Endothelial cell of umbilical vein (primary cell): ENCODE measurements around the gene ATOSA. TPM values are rescaled to one million over a fixed set of nuclear protein-coding genes. Genes with fewer than 3 reads are reported as not detected.
A peak's percentile ranks its signal among the peaks of the same experiment; 100 is the strongest.

Experiments
- BruUV-seq: library from RNA; stranded (reverse); fragments of 400-500 nt; replicated peaks from 2 replicates; lab custom pipeline; 2021; lab: Mats Ljungman, UMichigan
- CTCF ChIA-PET: fragments of 300-600, 350-600 bp; sonication (Branson Sonifier 250); formaldehyde crosslinking; loops from one replicate; lab custom pipeline; 2021; ENCODE audit warnings: antibody characterized with exemption, inconsistent platforms; lab: Charles Lee
- POLR2A ChIA-PET: fragments of 300-600, 350-600 bp; sonication (Branson Sonifier 250); formaldehyde crosslinking; loops from one replicate; lab custom pipeline; 2021; ENCODE audit warnings: antibody characterized with exemption, inconsistent platforms; lab: Charles Lee
- DNase-seq: peaks from one replicate; pipeline ENCODE4 v3.0.0-alpha.2; 2011; ENCODE audit warnings: low read depth, low spot score
- FAIRE-seq: peaks from 2 replicates; lab custom pipeline; 2011; peaks lifted over from hg19 to GRCh38; lab: Jason Lieb, UNC
- H2AFZ ChIP-seq: 2 replicates; pipeline ENCODE4 v1.6.0; 2012; ENCODE audit warnings: low read depth, low read length, control low read depth, inconsistent platforms
- H3K27ac ChIP-seq: 2 replicates; pipeline ENCODE4 v1.5.1; 2011; ENCODE audit warnings: low read depth, mild to moderate bottlenecking, control low read depth, low read length, moderate library complexity; ENCODE audit not compliant: insufficient read depth
- H3K27me3 ChIP-seq, 2 experiments: 2 replicates each; pipeline versions ENCODE4 v1.6.0 to v1.6.1; 2011; ENCODE audit warnings: low read length in 2 of 2, mixed read lengths in 1 of 2; ENCODE audit not compliant: control insufficient read depth in 2 of 2, insufficient read depth in 2 of 2
- H3K36me3 ChIP-seq, 2 experiments: 2 replicates in 1 of 2; 3 replicates in 1 of 2; pipeline ENCODE4 v1.5.1; 2011; ENCODE audit warnings: low read length in 2 of 2, mild to moderate bottlenecking in 1 of 2, moderate library complexity in 1 of 2; ENCODE audit not compliant: control insufficient read depth in 2 of 2, insufficient read depth in 2 of 2; ENCODE audit errors: extremely low read depth in 1 of 2
- H3K4me1 ChIP-seq: 3 replicates; pipeline ENCODE4 v1.5.1; 2011; ENCODE audit warnings: mild to moderate bottlenecking, low read length; ENCODE audit not compliant: control insufficient read depth, insufficient read depth; ENCODE audit errors: extremely low read depth
- H3K4me2 ChIP-seq: 2 replicates; pipeline ENCODE4 v1.6.1; 2011; ENCODE audit warnings: low read length, control low read depth, mixed read lengths; ENCODE audit not compliant: insufficient read depth
- H3K4me3 ChIP-seq, 3 experiments: fragments of 200-600 bp in 1 of 3; sonication (generic), shearing (Covaris generic) in 1 of 3; replicated peaks in 1 of 3; 2 replicates each; pipeline ENCODE4 v1.5.1; 2011 to 2016; ENCODE audit warnings: control low read depth in 3 of 3, low read length in 3 of 3, mild to moderate bottlenecking in 2 of 3, inconsistent platforms in 1 of 3, low read depth in 1 of 3, moderate library complexity in 1 of 3; ENCODE audit not compliant: insufficient read depth in 1 of 3
- H3K79me2 ChIP-seq: 2 replicates; pipeline ENCODE4 v1.6.0; 2012; ENCODE audit warnings: low read length, inconsistent platforms; ENCODE audit not compliant: control insufficient read depth, insufficient read depth
- H3K9ac ChIP-seq: replicated peaks from 2 replicates; pipeline ENCODE3; 2011; ENCODE audit warnings: low read length, control low read depth; ENCODE audit not compliant: insufficient read depth; ENCODE audit errors: extremely low read depth
- H3K9me1 ChIP-seq: replicated peaks from 3 replicates; pipeline ENCODE4 v1.6.0; 2011; ENCODE audit warnings: mild to moderate bottlenecking, low read length; ENCODE audit not compliant: control insufficient read depth, insufficient read depth; ENCODE audit errors: extremely low read depth
- H3K9me3 ChIP-seq: replicated peaks from 2 replicates; pipeline ENCODE4 v1.5.1; 2012; ENCODE audit warnings: low read length, inconsistent platforms; ENCODE audit not compliant: control insufficient read depth, insufficient read depth
- H4K20me1 ChIP-seq: replicated peaks from 2 replicates; pipeline ENCODE3; 2011; ENCODE audit warnings: mild to moderate bottlenecking, low read length; ENCODE audit not compliant: control insufficient read depth, insufficient read depth; ENCODE audit errors: extremely low read depth
- CTCF ChIP-seq, 2 donors: IDR thresholded peaks; 1 replicate in 1 of 2; 2 replicates in 1 of 2; pipeline ENCODE4 v1.5.1; 2011; ENCODE audit warnings: low read length in 2 of 2, mild to moderate bottlenecking in 2 of 2, moderate library complexity in 2 of 2, control low read depth in 1 of 2, inconsistent platforms in 1 of 2, low read depth in 1 of 2; ENCODE audit not compliant: insufficient read depth in 1 of 2; ENCODE audit errors: extremely low read depth in 1 of 2
- EZH2 ChIP-seq: IDR thresholded peaks from 2 replicates; pipeline ENCODE4 v1.6.1; 2012; ENCODE audit warnings: borderline replicate concordance, low read depth, mild to moderate bottlenecking, moderate library complexity, low read length, inconsistent platforms; ENCODE audit not compliant: severe bottlenecking
- FOS ChIP-seq: IDR thresholded peaks from 2 replicates; pipeline ENCODE4 v1.6.1; 2011; ENCODE audit warnings: mild to moderate bottlenecking, low read length, moderate library complexity, borderline replicate concordance; ENCODE audit not compliant: insufficient read depth
- GATA2 ChIP-seq: IDR thresholded peaks from 2 replicates; pipeline ENCODE4 v1.7.0; 2011; ENCODE audit warnings: low read depth, mild to moderate bottlenecking, moderate library complexity, mixed read lengths, low read length; ENCODE audit not compliant: insufficient read length, insufficient read depth
- JUN ChIP-seq: IDR thresholded peaks from 2 replicates; pipeline ENCODE4 v1.6.1; 2011; ENCODE audit warnings: borderline replicate concordance, low read depth; ENCODE audit not compliant: insufficient read length, insufficient read depth
- MAX ChIP-seq: IDR thresholded peaks from 2 replicates; pipeline ENCODE4 v1.6.1; 2011; ENCODE audit not compliant: insufficient read depth, insufficient read length
- MYC ChIP-seq: IDR thresholded peaks from one replicate; pipeline ENCODE4 v1.6.1; 2011; ENCODE audit warnings: mild to moderate bottlenecking, low read depth, low read length
- POLR2A ChIP-seq: IDR thresholded peaks from 2 replicates; pipeline ENCODE4 v1.6.1; 2012; ENCODE audit warnings: low read depth, mild to moderate bottlenecking, control low read depth, low read length
- POLR2AphosphoS5 ChIP-seq: IDR thresholded peaks from 2 replicates; pipeline ENCODE4 v1.6.1; 2012; ENCODE audit warnings: low read depth, mild to moderate bottlenecking, control low read depth, low read length, moderate library complexity; ENCODE audit not compliant: insufficient read depth
- dilution Hi-C: fragments of 300-500 bp; cut with MboI; formaldehyde crosslinking; loops from one replicate; pipeline ENCODE4 v1.15.0; 2019; ENCODE audit warnings: low sequenced_read_pairs; ENCODE audit not compliant: extremely low pct_ligation_motif_present
- intact Hi-C: fragments of 100-400 bp; cut with micrococcal nuclease; formaldehyde crosslinking; loops from one replicate; pipeline ENCODE4 v1.10.0; 2022
- polyA plus RNA-seq, 4 experiments: library from polyadenylated mRNA; depleted of rRNA in 3 of 4; stranded (reverse) in 3 of 4; unstranded in 1 of 4; fragments of >200 nt; gene quantifications; 2 replicates each; pipeline versions ENCODE4 v1.2.1 to v1.2.3, GENCODE V29; 2011 to 2012; ENCODE audit warnings: missing spikeins in 1 of 4
- total RNA-seq: library from RNA; stranded (reverse); gene quantifications from 2 replicates; pipeline ENCODE4 v1.2.3, GENCODE V29; 2021

ATOSA gene
- total and polyA plus RNA-seq, 2 donors (not counting 3 experiments of a cell fraction or from before 2014, with no cell fraction given), result 19.4 to 41.1 TPM

GRCh38 chr15:52727815-52728214 is 48.6 kb upstream of the ATOSA start:
- intact Hi-C loops (no loop called here), dilution Hi-C loops (no loop called here)
- Histone ChIP-seq H3K27ac (peak overlapping the region; percentile 43), H3K9me1 (no peaks in the 10 kb centered on the region), H3K4me2 (no peak overlapping the region), H2AFZ (no peak overlapping the region), H3K4me1 (peaks cover 38% of the 10 kb centered on the region), H3K9me3 (no peaks in the 10 kb centered on the region), H3K4me3 (no peak overlapping the region), H3K36me3 (no peaks in the 10 kb centered on the region), H3K9ac (no peak overlapping the region), H3K79me2 (no peaks in the 10 kb centered on the region), H4K20me1 (no peaks in the 10 kb centered on the region), H3K27me3 (no peaks in the 10 kb centered on the region)
- BruUV-seq, result no TSS peak
- ChIA-PET POLR2A (no interaction called here), CTCF (interaction anchor here (1.1 to 1.8 kb wide), 2 partner anchors 9 to 49 kb away, joined by 4 to 6 read pairs; no protein-coding TSS in a partner anchor)
- TF ChIP-seq FOS (no peak), CTCF (IDR thresholded peaks at IDR 0.05; ENCODE audit: extremely low read depth in 1 of 2, insufficient read depth in 1 of 2, low read depth in 1 of 2, low read length in 2 of 2) (no peak), GATA2 (no peak), MAX (no peak), POLR2A (no peak), MYC (no peak), EZH2 (no peak), POLR2AphosphoS5 (no peak), JUN (no peak)
- peak; percentile 61 for DNase-seq
- FAIRE-seq, result peak; percentile 18
